Epithelial cell of alveolus of lung (primary cell): ENCODE data around the gene RILPL1. TPM values are rescaled to one million over a fixed set of nuclear protein-coding genes. Genes with fewer than 3 reads are reported as not detected.

Experiments
- total RNA-seq: library from RNA; depleted of rRNA; stranded (reverse); fragments of >200 nt; gene quantifications from 2 replicates; pipeline ENCODE4 v1.2.1, GENCODE V29; 2015

Gene RILPL1, protein sequence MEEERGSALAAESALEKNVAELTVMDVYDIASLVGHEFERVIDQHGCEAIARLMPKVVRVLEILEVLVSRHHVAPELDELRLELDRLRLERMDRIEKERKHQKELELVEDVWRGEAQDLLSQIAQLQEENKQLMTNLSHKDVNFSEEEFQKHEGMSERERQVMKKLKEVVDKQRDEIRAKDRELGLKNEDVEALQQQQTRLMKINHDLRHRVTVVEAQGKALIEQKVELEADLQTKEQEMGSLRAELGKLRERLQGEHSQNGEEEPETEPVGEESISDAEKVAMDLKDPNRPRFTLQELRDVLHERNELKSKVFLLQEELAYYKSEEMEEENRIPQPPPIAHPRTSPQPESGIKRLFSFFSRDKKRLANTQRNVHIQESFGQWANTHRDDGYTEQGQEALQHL
- total RNA-seq = 17.1 and 19.7 TPM in 2 replicates

DNA sequence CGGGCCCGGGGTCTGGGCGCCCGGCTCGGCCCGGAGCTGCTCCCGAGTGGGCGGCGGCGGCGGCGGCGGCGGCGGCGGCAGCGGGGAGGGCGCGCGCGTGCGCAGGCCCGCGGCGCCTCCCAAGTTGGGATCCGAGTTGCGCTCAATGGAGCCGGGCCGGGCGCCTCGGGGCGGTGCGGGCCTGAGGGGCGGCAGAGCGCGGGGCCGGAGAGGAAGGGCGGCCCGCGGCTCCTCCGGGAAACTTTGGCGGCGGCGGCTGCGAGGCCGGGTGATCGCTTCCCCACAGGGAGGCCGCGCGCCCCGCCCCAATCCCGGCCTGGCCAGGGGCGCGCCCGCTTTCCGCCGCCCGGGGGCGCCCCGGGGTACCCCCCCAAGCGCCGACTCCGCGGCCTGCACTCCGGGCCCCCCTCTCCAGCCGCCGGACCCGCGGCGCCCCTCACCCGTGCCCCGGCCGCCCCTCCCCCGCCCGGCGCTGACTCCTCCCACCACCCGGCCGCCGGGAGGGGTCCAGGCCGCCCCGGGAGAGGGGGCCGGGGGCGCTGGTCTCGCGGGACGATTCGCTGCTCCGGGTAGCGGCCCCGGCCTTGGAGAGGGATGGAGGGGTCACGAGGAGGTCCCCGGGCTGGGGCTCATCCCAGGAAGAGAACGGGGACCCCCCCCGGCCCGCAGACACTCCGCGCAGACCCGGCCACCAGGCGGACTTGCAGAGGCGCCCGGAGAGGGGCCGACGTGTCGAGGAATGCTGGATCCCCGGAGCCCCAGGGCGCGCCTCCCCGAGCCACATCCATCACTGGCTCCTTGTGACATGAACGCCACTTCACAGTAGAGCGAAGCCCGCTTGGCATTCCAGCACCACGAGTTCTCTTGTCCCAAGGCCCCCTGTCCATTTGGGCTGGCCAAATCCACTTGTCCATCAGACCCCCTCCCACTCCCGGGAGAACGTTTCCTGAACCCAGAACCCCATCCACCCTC is at the start of gene RILPL1:
Gene RILPL1, minus strand, starts transcription at position 48 of the 972 bp plus-strand sequence. CDS start 237 bp downstream, outside the sequence.

DNA sequence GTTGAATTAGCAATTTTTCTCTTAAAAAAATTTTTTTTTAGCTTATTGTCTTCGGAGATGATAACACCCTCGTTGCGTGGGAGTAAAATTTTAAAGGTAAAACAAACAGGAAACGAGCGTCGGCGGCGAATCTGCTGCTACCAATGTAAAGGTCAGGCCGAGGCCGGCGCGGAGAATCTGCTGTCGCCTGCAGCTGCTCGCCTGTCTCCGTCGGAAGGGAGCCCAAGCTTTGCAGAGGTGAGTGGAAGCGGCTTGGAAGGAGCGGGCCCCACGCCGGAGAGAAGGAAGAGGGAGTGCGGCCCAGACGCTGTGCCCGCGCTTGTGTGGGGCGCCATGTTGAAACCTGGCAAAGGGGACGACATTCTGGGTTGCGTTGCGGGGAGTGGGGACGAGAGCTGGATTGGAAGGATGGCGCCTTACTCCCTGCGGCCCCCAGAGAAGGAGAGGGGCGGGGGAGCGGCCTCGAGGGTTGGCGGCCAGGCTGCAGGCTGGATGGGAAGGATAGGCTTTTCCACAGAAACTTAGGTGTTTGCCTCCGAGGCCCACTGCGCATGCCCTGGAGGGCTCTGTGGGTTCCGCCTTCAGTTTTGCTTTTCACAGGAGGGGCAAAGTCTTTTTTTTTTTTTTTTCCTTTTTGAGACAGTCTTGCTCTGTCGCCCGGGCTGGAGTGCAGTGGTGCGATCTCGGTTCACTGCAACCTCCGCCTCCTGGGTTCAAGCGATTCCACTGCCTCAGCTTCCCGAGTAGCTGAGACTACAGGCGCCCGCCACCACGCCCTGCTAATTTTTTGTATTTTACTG is 75.3 kb downstream of the RILPL1 start, which contains the start of gene SNRNP35:
Gene SNRNP35, plus strand, starts transcription at position 160 of the 800 bp plus-strand sequence. CDS start 7,402 bp downstream, outside the sequence.

DNA sequence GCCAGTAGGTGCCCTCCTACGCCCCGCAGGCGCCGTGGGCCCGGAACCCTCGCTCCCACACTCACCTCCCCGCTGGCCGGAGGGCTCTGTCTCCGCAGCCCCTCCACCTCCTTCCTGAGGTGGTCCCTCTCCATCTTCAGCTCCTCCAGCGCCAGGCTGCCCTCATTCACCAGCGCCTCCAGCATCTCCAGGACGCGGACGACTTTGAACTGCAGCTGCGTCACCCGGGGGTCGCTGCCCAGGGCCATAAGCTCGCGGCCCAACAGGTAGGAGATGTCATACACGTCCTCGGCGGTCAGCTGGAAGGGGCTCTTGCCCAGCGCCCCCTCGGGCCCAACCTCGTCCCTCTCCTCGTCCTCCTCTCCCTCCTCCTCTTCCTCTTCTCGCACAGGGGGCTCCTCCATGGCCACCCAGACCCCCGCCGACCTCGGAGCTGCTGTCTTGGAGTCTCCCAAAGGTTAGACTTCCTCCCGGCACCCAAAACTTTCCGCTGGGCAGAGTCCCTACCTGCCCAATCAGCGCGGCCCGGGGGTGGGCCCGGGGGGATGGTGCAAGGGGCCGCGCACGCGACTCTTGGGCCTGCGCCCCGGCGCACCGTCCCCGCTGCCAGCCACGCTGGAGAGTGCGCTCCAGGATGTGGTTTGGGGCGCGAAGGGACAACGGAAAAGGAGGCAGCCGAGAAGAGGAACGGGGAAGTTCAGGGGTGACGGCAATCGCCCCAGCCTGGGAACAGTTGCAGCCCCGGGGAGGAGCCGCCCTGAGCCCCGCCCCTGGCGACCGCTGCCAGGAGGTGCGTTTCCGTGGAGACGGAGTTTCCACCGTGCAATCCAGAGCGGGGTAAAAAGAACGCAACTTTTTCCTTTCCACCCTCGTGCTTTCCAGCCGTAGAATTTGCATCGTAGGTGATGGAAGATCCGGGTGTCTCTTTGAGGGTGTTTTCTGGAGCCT is 97.2 kb downstream of the RILPL1 start, which contains the start of gene RILPL2:
Gene RILPL2, minus strand, starts transcription at position 668 of the 948 bp plus-strand sequence. Its CDS starts 264 bp downstream, at position 404.

Other genes starting within 250 kb of the RILPL1 start
- gene SBNO1, start 168.9 kb downstream of the RILPL1 start, total RNA-seq = 15.8 and 19.0 TPM in 2 replicates
- 21.2 and 35.2 TPM in 2 replicates for gene KMT5A, start 149.6 kb downstream of the RILPL1 start, total RNA-seq
- 2.6 and 5.9 TPM in 2 replicates for gene RILPL2, start 97.0 kb downstream of the RILPL1 start, total RNA-seq
- gene SNRNP35, start 75.6 kb downstream of the RILPL1 start, total RNA-seq = 7.5 and 13.1 TPM in 2 replicates
- 204 and 237 TPM in 2 replicates for gene TMED2, start 50.8 kb upstream of the RILPL1 start, total RNA-seq
- gene DDX55, start 68.4 kb upstream of the RILPL1 start, total RNA-seq = 11.0 and 14.6 TPM in 2 replicates
- gene EIF2B1, start 100.0 kb upstream of the RILPL1 start, total RNA-seq = 57.1 and 80.9 TPM in 2 replicates
- 24.4 and 37.4 TPM in 2 replicates for gene GTF2H3, start 100.1 kb upstream of the RILPL1 start, total RNA-seq
- 6.9 and 8.4 TPM in 2 replicates for gene TCTN2, start 137.4 kb upstream of the RILPL1 start, total RNA-seq
- 8.5 and 11.6 TPM in 2 replicates for gene ATP6V0A2, start 178.6 kb upstream of the RILPL1 start, total RNA-seq
- 0.32 and 0.52 TPM in 2 replicates for gene DNAH10, start 228.6 kb upstream of the RILPL1 start, total RNA-seq